Activated T-cell treated with anti-CD3 and anti-CD28 coated beads for 24 hours (primary cell): ENCODE measurements around the gene EIF4A3.

Experiments
- DNase-seq: peaks from one replicate; pipeline ENCODE4 v3.0.0-alpha.2; 2020; ENCODE audit warnings: low read depth

Gene EIF4A3

GRCh38 chr17:80111702-80112470, 35.0 kb downstream of the EIF4A3 start:
- no peak for DNase-seq

DNA sequence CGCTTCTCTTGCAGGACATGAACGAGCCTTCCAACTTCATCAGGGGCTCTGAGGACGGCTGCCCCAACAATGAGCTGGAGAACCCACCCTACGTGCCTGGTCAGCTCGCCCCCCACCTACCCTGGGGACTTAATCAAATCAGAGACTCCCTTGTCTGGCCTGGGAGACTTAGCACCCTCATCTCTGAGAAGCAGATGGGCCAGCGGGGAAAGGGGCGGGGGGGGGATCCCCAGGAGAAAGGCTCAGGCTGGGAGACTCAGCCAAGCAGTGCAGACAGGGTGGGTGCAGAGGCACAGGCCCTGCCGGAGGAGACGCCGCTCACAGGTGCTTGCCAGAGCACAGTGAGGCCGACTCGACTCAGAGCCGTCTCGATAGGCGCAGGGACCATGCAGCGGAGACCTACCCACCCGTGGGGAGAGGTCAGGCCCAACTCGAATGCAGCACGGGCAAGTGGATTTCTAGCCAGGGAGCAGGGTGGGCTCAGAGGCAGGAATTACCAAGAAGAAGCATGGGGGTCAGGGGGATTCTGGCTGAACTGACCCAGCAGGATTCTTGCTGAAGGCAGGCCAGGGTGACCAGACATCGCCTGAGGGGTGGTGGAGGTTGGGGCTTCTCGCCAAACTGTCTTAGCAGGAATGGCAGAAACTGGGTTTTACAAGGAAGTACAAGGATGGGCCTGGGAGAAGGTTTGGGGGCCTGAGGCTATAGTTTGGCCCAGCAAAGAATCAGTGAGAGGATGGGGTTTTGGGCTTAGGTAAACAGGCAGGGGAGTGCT, 35.8 kb downstream of the EIF4A3 start:
- no peak for DNase-seq

DNA sequence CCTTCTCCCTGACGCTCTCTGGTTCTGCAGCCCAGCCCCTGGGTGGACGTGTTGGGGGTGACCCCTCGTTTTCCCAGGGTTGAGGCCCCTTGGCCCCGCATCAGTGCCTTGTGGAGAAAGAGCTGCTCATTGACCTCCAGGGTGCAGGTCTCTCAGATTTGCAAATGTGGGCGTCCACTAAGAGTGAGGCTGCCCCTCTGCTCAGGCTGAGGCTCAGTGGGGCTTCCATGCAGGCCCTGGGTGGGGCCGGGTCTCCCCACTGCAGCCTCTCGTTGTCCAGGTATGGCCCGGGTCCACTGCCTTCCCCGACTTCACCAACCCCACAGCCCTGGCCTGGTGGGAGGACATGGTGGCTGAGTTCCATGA, 36.5 kb downstream of the EIF4A3 start:
- no peak for DNase-seq

GRCh38 chr17:80109713-80110446, 37.0 kb downstream of the EIF4A3 start:
- no peak for DNase-seq

- no peak for DNase-seq
Measured at GRCh38 chr17:80109066-80109660, 37.8 kb downstream of the EIF4A3 start.

GRCh38 chr17:80108036-80108971, 38.6 kb downstream of the EIF4A3 start:
- no peak for DNase-seq

GRCh38 chr17:80107231-80108021, 39.5 kb downstream of the EIF4A3 start:
- DNase-seq: no peak

- no peak for DNase-seq
Measured at GRCh38 chr17:80106751-80107150, 40.2 kb downstream of the EIF4A3 start.

GRCh38 chr17:80106176-80106575, 40.8 kb downstream of the EIF4A3 start:
- DNase-seq: no peak

DNA sequence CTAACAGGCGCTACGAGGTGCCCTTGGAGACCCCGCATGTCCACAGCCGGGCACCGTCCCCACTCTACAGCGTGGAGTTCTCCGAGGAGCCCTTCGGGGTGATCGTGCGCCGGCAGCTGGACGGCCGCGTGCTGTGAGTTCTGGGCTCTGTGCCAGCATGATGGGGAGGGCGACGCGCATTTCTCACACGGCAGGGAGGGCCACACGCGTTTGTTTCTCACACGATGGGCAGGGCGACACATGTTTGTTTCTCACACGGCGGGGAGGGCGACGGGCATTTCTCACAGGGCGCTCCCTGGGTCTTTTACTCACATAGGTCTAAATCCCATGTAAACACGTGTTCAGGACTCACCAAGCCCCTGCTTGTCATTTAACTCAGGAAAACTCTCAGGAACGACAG, 41.2 kb downstream of the EIF4A3 start:
- DNase-seq: no peak

- DNase-seq: no peak
Measured at GRCh38 chr17:80104956-80105375, 42.0 kb downstream of the EIF4A3 start.

GRCh38 chr17:80104321-80104955, 42.5 kb downstream of the EIF4A3 start:
- DNase-seq: no peak

DNA sequence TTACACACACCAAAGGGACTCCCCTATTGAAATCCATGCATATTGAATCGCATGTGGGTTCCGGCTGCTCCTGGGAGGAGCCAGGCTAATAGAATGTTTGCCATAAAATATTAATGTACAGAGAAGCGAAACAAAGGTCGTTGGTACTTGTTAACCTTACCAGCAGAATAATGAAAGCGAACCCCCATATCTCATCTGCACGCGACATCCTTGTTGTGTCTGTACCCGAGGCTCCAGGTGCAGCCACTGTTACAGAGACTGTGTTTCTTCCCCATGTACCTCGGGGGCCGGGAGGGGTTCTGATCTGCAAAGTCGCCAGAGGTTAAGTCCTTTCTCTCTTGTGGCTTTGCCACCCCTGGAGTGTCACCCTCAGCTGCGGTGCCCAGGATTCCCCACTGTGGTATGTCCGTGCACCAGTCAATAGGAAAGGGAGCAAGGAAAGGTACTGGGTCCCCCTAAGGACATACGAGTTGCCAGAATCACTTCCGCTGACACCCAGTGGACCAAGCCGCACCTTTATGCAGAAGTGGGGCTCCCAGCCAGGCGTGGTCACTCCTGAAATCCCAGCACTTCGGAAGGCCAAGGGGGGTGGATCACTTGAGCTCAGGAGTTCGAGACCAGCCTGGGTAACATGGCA, 43.4 kb downstream of the EIF4A3 start:
- no peak for DNase-seq

DNA sequence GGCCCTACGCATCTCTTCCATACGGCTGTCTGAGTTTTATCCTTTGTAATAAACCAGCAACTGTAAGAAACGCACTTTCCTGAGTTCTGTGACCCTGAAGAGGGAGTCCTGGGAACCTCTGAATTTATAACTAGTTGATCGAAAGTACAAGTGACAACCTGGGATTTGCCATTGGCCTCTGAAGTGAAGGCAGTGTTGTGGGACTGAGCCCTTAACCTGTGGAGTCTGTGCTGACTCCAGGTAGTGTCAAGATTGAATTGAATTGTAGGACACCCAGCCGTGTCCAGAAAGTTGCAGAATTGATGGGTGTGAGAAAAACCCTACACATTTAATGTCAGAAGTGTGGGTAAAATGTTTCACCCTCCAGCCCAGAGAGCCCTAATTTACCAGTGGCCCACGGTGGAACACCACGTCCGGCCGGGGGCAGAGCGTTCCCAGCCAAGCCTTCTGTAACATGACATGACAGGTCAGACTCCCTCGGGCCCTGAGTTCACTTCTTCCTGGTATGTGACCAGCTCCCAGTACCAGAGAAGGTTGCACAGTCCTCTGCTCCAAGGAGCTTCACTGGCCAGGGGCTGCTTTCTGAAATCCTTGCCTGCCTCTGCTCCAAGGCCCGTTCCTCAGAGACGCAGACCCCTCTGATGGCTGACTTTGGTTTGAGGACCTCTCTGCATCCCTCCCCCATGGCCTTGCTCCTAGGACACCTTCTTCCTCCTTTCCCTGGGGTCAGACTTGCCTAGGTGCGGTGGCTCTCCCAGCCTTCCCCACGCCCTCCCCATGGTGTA, 44.1 kb downstream of the EIF4A3 start:
- DNase-seq: no peak

DNA sequence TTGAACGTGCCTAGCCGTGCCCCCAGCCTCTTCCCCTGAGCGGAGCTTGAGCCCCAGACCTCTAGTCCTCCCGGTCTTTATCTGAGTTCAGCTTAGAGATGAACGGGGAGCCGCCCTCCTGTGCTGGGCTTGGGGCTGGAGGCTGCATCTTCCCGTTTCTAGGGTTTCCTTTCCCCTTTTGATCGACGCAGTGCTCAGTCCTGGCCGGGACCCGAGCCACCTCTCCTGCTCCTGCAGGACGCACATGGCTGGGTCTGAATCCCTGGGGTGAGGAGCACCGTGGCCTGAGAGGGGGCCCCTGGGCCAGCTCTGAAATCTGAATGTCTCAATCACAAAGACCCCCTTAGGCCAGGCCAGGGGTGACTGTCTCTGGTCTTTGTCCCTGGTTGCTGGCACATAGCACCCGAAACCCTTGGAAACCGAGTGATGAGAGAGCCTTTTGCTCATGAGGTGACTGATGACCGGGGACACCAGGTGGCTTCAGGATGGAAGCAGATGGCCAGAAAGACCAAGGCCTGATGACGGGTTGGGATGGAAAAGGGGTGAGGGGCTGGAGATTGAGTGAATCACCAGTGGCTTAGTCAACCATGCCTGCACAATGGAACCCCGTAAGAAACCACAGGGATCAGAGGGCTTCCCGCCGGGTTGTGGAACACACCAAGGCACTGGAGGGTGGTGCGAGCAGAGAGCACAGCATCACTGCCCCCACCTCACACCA, 44.8 kb downstream of the EIF4A3 start:
- no peak for DNase-seq

GRCh38 chr17:80101011-80101945, 45.6 kb downstream of the EIF4A3 start, which contains the start of gene GAA:
Gene GAA (plus strand): TSS chr17:80101581. CDS start chr17:80104587, 3,006 bp downstream.
- DNase-seq: peak; percentile 81

GRCh38 chr17:80100035-80100323, 46.9 kb downstream of the EIF4A3 start:
- no peak for DNase-seq
